ENCODE measurements around the gene DEK.
"Not testable (repeated sequence)": the region's sequence is repeated elsewhere in the genome, so short reads cannot be mapped to it uniquely, and the experiment has no call there.

- not testable (repeated sequence) for TF ChIP-seq ZNF425 (CRISPR knock-in tag; conservative IDR thresholded peaks at IDR 0.05); CTCF (IDR thresholded peaks at IDR 0.05); PRDM15 (CRISPR knock-in tag; IDR thresholded peaks at IDR 0.05); E2F1 (CRISPR knock-in tag; IDR thresholded peaks at IDR 0.05); CREB1 (CRISPR knock-in tag; IDR thresholded peaks at IDR 0.05); NR2C2 (CRISPR knock-in tag; IDR thresholded peaks at IDR 0.05); JUN (CRISPR knock-in tag; IDR thresholded peaks at IDR 0.05); ZNF281 (CRISPR knock-in tag; IDR thresholded peaks at IDR 0.05); ZNF121 (CRISPR knock-in tag; IDR thresholded peaks at IDR 0.05); ZMAT4 (CRISPR knock-in tag; IDR thresholded peaks at IDR 0.05); MAX (CRISPR knock-in tag; IDR thresholded peaks at IDR 0.05); TEAD4 (CRISPR knock-in tag; IDR thresholded peaks at IDR 0.05); MXD4 (CRISPR knock-in tag; IDR thresholded peaks at IDR 0.05; ENCODE audit: borderline replicate concordance)
Measured at GRCh38 chr6:18226451-18227105, 37.8 kb downstream of the DEK start.
